ENCODE measurements around the gene PCBP3. TPM values are rescaled to one million over a fixed set of nuclear protein-coding genes. Genes with fewer than 3 reads are reported as not detected.
A peak's percentile ranks its signal among the peaks of the same experiment; 100 is the strongest.

Gene PCBP3
- total and polyA plus RNA-seq, 2 of the 13 experiments (the other 11 are each of a cell fraction or from before 2014, with no cell fraction given) = not detected

GRCh38 chr21:45874716-45875415 lies 231.3 kb downstream of the PCBP3 start (continued):
- TF ChIP-seq ZBTB33 (CRISPR knock-in tag; IDR thresholded peaks at IDR 0.05) (peak; percentile 67; the same call in 1 of the 2 replicates), ZNF432 (CRISPR knock-in tag; IDR thresholded peaks at IDR 0.05; ENCODE audit: borderline replicate concordance) (no peak), CERS6 (CRISPR knock-in tag; IDR thresholded peaks at IDR 0.05) (no peak), ZNF670 (CRISPR knock-in tag; IDR thresholded peaks at IDR 0.05; ENCODE audit: borderline replicate concordance) (0 out of 2 replicates have a peak, but pooled peaks have one; percentile 30), ZNF580 (CRISPR knock-in tag; IDR thresholded peaks at IDR 0.05; ENCODE audit: borderline replicate concordance, low read depth) (no peak), ZNF234 (CRISPR knock-in tag; conservative IDR thresholded peaks at IDR 0.05) (no peak), FOXA3 (CRISPR knock-in tag; IDR thresholded peaks at IDR 0.05) (no peak), KDM2A (CRISPR knock-in tag; IDR thresholded peaks at IDR 0.05; ENCODE audit: borderline replicate concordance, low read depth) (peak; percentile 22; the same call in 1 of the 2 replicates), ZGPAT (CRISPR knock-in tag; IDR thresholded peaks at IDR 0.05) (0 out of 2 replicates have a peak, but pooled peaks have one; percentile 27), PATZ1 (CRISPR knock-in tag; IDR thresholded peaks at IDR 0.05) (peak; percentile 81), KLF9 (CRISPR knock-in tag; IDR thresholded peaks at IDR 0.05; ENCODE audit: low read depth) (no peak)
- TF ChIP-seq, protein P1, sequence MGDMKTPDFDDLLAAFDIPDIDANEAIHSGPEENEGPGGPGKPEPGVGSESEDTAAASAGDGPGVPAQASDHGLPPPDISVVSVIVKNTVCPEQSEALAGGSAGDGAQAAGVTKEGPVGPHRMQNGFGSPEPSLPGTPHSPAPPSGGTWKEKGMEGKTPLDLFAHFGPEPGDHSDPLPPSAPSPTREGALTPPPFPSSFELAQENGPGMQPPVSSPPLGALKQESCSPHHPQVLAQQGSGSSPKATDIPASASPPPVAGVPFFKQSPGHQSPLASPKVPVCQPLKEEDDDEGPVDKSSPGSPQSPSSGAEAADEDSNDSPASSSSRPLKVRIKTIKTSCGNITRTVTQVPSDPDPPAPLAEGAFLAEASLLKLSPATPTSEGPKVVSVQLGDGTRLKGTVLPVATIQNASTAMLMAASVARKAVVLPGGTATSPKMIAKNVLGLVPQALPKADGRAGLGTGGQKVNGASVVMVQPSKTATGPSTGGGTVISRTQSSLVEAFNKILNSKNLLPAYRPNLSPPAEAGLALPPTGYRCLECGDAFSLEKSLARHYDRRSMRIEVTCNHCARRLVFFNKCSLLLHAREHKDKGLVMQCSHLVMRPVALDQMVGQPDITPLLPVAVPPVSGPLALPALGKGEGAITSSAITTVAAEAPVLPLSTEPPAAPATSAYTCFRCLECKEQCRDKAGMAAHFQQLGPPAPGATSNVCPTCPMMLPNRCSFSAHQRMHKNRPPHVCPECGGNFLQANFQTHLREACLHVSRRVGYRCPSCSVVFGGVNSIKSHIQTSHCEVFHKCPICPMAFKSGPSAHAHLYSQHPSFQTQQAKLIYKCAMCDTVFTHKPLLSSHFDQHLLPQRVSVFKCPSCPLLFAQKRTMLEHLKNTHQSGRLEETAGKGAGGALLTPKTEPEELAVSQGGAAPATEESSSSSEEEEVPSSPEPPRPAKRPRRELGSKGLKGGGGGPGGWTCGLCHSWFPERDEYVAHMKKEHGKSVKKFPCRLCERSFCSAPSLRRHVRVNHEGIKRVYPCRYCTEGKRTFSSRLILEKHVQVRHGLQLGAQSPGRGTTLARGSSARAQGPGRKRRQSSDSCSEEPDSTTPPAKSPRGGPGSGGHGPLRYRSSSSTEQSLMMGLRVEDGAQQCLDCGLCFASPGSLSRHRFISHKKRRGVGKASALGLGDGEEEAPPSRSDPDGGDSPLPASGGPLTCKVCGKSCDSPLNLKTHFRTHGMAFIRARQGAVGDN (CRISPR knock-in tag; IDR thresholded peaks at IDR 0.05) = peak; percentile 41; the same call in 1 of the 2 replicates
- TF ChIP-seq, protein P2, sequence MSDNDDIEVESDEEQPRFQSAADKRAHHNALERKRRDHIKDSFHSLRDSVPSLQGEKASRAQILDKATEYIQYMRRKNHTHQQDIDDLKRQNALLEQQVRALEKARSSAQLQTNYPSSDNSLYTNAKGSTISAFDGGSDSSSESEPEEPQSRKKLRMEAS (IDR thresholded peaks at IDR 0.05) = 0 out of 2 replicates have a peak, but pooled peaks have one; percentile 28

Data from HepG2 (cell line).